Measurements from ENCODE around the gene UBE2G1. TPM values are rescaled to one million over a fixed set of nuclear protein-coding genes. Genes with fewer than 3 reads are reported as not detected.

Gene UBE2G1
- total and polyA plus RNA-seq, 9 of the 15 experiments (the other 6 are each of a cell fraction or from before 2014, with no cell fraction given) = 10.1 to 65.9 (median 29.7) TPM

- TF ChIP-seq MGA (IDR thresholded peaks at IDR 0.05) = peak; percentile 36; the same call in 1 of the 2 replicates
- TF ChIP-seq ARID1B (IDR thresholded peaks at IDR 0.05) = peak; percentile 57
- no peak for TF ChIP-seq HMGN3 (IDR thresholded peaks at IDR 0.05; ENCODE audit: borderline replicate concordance, extremely low read depth, insufficient read length, low read depth, low read length)
- 0 out of 2 replicates have a peak, but pooled peaks have one; percentile 17 for TF ChIP-seq L3MBTL2 (IDR thresholded peaks at IDR 0.05)
- no peak for TF ChIP-seq KHSRP (IDR thresholded peaks at IDR 0.05)
- TF ChIP-seq MNT (conservative IDR thresholded peaks at IDR 0.05) = 0 out of 4 replicates have a peak, but pooled peaks of 1 of the 2 experiments have one; percentile 32
- no peak for TF ChIP-seq GATAD2B (IDR thresholded peaks at IDR 0.05; ENCODE audit: borderline replicate concordance)
- 0 out of 2 replicates have a peak, but pooled peaks have one; percentile 14 for TF ChIP-seq EP400 (IDR thresholded peaks at IDR 0.05)
Observed at GRCh38 chr17:4331614-4332013, 34.9 kb downstream of the UBE2G1 start (continued).

All from K562 (cell line).